Measurements from ENCODE around the gene STN1.

Gene STN1, protein sequence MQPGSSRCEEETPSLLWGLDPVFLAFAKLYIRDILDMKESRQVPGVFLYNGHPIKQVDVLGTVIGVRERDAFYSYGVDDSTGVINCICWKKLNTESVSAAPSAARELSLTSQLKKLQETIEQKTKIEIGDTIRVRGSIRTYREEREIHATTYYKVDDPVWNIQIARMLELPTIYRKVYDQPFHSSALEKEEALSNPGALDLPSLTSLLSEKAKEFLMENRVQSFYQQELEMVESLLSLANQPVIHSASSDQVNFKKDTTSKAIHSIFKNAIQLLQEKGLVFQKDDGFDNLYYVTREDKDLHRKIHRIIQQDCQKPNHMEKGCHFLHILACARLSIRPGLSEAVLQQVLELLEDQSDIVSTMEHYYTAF

DNA sequence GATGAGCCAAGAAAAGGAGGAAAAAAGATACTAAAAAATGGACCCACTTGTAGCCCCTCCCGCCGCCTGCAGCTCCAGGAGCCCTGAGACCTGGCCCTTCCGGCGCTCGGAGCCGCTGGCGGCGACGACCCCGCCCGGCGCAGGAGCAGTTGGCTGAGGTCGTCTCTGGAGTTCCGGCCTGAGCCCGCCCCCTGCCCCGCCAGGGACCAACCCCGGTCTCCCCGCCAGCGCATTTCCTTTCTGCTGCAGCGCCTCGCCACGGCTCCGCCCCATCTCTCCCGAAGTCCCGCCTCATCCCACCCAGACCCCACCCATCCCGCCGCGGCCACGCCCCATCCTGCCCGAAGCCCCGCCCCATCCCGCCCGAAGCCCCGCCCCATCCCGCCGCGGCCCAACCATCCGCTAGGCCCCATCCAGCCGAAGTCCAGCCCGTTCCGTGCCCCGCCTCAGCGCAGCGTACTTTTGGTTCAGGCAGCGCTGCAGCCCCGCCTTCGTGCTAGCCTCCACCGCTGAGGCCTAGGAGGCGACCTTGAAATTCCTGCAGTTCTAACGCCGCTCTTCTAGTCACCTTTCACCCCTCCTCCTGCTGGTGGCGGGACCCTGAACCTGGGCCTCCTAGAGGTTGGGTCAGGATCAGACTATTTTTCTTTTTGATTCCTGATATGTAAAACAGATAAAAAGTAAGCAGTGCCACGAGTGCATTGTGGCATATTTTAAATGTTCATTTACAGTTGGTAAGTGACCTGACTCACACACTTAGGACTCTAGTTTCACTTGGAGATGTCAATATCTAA, at the start of gene STN1:
Gene STN1, minus strand, starts transcription at position 132 of the 794 bp plus-strand sequence. CDS start 590 bp downstream, outside the sequence.
- peak; percentile 58 for DNase-seq (ENCODE audit: low read depth)

- DNase-seq (ENCODE audit: low read depth): no peak
Observed at GRCh38 chr10:103967448-103968071, 49.6 kb upstream of the STN1 start.

GRCh38 chr10:103966671-103967447, 48.9 kb upstream of the STN1 start, which contains the start of gene SLK:
TSS of gene SLK (plus strand) at chr10:103967140. CDS start at chr10:103967746, 606 bp downstream.
- DNase-seq (ENCODE audit: low read depth): peak; percentile 25

GRCh38 chr10:103960103-103960502, 42.1 kb upstream of the STN1 start:
- no peak for DNase-seq (ENCODE audit: low read depth)

- DNase-seq (ENCODE audit: low read depth): no peak
Observed at GRCh38 chr10:103958996-103959395, 41.0 kb upstream of the STN1 start.

- DNase-seq (ENCODE audit: low read depth): no peak
Observed at GRCh38 chr10:103954543-103954942, 36.6 kb upstream of the STN1 start.

DNA sequence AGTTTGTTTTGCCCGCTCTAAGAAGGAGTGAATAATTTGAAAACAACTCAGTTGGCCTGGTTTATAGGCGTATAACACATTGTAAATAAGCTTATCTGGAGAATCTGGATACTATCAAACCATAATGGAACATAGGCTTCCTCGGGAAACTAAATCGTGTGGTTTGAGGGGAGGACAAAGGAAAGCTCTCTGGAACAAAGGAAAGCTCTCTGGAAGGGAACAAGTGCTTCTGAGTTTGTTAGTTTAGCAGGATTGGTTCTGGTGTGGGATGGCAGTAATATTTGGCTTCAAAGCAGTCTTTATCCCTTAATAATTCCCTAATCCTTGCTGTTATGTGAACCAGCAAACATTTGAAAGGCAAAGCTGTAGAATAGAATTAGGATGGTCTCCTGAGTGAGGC, 34.0 kb upstream of the STN1 start:
- no peak for DNase-seq (ENCODE audit: low read depth)

DNA sequence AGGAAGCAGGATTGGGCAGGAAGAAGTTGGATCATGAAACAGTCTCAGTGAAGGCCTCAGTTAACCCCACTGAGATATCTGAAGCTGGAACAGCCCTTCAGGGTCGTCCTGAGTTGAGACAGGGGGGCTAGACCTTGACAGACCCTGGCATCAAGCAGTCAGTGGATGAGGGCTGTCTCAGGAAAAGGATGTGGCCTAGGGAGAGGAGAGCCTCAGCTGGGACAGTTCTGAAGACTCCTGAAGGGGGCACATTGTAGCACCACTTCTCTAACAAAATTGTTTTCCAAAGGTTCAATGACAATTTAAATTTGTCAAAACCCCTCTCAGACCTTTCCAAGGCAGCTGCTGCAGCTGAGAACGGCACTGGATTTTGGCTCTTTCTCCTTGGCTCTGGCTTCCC, 33.2 kb upstream of the STN1 start:
- no peak for DNase-seq (ENCODE audit: low read depth)

GRCh38 chr10:103949728-103950127, 31.7 kb upstream of the STN1 start:
- DNase-seq (ENCODE audit: low read depth): no peak

GRCh38 chr10:103947799-103948516, 30.0 kb upstream of the STN1 start:
- no peak for DNase-seq (ENCODE audit: low read depth)

DNA sequence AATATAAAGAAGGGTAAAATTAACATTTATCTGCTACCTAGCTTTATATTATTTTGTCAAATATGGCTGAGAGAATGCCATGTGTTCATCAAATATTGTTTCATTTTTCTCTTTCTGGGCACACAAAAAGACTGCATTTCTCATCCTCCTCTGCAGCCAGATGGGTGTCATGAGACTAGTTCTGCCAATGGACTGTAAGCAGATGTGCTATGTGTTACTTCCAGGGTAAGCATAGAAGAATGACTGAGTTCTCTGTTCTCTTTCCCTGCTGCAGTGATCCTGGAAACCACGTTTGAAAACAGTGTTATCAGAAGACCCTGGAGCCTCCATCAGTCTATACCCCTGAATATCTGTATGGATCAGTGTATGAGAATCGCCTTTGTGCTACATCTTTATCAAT, 24.9 kb upstream of the STN1 start:
- no peak for DNase-seq (ENCODE audit: low read depth)

- DNase-seq (ENCODE audit: low read depth): no peak
Observed at GRCh38 chr10:103941801-103942200, 23.8 kb upstream of the STN1 start.

DNA sequence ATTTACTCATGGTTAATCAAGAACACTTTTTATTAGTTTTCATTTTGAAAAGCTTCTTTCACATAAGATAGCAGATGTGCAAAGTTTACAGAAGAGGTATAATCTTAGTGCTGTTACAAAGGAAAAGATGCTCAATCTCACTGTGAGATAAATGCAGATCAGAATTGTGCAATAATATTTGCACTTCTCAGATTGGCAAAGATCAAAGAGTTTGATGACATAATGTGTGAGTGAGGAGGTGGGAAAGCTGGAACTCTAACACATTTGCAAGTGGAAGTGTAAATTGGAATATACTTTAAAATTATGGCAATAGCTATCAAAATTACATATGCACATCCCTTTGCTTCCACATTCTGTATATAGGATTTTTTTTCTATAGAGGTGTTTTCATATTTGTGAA, 21.5 kb upstream of the STN1 start:
- no peak for DNase-seq (ENCODE audit: low read depth)

- DNase-seq (ENCODE audit: low read depth): no peak
Observed at GRCh38 chr10:103936022-103936421, 18.0 kb upstream of the STN1 start.

DNA sequence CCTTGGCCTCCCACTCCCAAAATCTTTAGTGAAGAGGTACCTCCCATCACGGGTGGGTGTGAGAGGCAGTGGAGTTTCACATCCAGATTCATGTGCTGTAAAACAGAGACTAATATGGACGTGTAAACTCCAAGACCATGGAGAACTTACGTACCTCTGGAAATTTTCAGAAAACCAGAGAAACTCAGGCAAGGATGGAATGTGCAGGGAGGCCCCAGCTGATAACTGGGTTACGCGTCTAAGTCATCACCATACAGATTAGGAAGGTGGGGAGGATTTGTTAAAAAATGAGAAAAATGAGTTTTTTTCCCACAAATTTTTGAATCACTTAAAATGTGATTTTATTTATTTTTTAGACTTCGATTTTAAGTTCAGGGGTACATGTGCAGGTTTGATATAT, 16.3 kb upstream of the STN1 start:
- no peak for DNase-seq (ENCODE audit: low read depth)

- DNase-seq (ENCODE audit: low read depth): no peak
Observed at GRCh38 chr10:103933557-103934121, 15.7 kb upstream of the STN1 start.

DNA sequence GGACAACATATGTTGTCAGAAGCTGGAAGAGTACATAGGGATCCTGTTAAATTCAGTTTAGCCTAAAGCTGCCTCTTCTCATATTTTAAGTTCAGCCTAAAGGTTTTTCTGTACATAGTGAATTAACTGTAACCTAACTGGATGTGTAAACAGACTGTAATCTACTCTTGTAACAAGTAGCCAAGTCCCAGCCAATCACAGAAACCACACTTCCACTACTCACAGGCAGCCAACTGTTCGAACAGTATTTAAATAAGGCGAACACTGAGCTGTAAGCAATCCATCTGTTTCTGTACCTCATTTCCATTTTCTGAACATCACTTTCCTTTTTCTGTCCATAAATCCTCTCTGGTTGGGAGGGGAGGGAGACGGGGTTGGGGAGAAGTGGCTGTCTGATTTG, 15.0 kb upstream of the STN1 start:
- no peak for DNase-seq (ENCODE audit: low read depth)

- DNase-seq (ENCODE audit: low read depth): no peak
Observed at GRCh38 chr10:103932271-103932670, 14.3 kb upstream of the STN1 start.

DNA sequence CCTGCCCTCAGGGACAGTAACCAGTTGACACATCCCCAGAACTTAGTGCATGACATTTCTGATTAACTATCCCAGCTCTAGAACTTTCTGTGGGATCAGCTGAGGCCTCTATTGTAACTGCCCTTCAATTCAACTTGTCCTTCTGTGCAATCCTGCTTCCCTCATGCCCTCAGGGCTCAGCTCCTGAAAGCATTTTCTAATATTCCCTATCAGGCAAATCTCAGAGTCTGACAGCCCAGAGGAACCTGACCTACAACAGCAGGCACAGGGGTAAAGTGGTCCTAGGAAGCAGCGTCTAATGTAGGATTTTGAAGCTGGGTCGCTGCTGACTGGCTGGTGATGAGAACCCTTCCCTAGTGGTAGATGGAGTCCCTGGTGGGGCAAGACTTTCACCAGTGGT, 13.6 kb upstream of the STN1 start:
- DNase-seq (ENCODE audit: low read depth): no peak

GRCh38 chr10:103930881-103931280, 12.9 kb upstream of the STN1 start:
- DNase-seq (ENCODE audit: low read depth): no peak

DNA sequence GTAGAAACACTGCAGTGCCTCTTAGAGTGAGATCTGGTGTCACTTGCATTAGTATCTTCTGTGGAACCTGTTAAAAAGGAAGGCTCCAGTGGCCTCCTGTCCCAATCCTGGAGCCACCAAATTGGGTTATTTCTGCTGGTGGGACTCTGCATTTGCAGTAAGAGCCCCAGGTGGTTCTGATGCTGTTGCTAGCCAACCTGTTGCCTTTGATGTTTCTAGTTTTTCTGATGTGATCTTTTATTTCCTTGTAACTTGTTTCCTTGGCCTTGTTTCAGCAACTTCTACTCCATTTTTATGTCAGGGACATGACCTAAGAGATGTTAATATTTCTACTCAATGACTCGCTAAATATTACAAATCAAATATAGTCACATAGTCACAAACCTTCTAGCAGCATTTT, 12.5 kb upstream of the STN1 start:
- DNase-seq (ENCODE audit: low read depth): no peak
